Sigmoid colon (tissue), 4 donors: ENCODE results near the gene ABCC1.

Experiments used
- EP300 ChIP-seq, 4 donors: sonication (generic); formaldehyde crosslinking; IDR thresholded peaks; one replicate each; pipeline ENCODE4 v1.6.1; 2017; ENCODE audit warnings: antibody characterized with exemption in 4 of 4
- POLR2A ChIP-seq, 2 donors: fragments of 450-650 bp; IDR thresholded peaks; one replicate each; pipeline ENCODE4 v1.6.1; 2016; ENCODE audit warnings: antibody characterized with exemption in 2 of 2, mild to moderate bottlenecking in 2 of 2, moderate library complexity in 2 of 2
- POLR2AphosphoS5 ChIP-seq, 4 donors: sonication (generic); formaldehyde crosslinking; IDR thresholded peaks; one replicate each; pipeline ENCODE4 v1.6.1; 2017; ENCODE audit warnings: antibody characterized with exemption in 4 of 4
- TF ChIP-seq, protein P1 (sequence below), 4 experiments: fragments of 450-650 bp in 3 of 4; fragments of 200-600 bp in 1 of 4; IDR thresholded peaks; one replicate each; pipeline ENCODE4 v1.5.1; 2016 to 2019; ENCODE audit warnings: antibody characterized with exemption in 4 of 4, mild to moderate bottlenecking in 3 of 4, moderate library complexity in 2 of 4

DNA sequence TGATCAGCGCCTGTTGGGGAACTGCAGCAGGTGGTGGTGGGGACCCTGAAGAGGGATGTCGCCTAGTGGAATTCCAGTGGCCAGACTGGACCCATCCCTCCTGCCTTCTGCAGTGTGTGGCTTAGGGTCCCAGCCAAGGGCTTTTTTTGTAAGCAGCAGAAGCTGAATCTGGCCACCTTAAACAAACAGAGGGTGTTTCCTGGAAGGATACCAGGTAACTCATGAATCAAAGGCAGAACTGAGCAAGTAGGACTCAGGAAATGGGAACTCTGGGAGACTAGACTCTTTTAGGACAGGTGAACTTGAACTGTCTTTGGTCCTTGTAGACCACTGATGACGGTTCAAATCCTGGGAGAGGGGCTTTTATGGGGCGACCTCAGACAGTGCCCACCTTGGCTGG is 149.9 kb downstream of the ABCC1 start:
- TF ChIP-seq POLR2A (IDR thresholded peaks at IDR 0.05) (no peak), POLR2AphosphoS5 (IDR thresholded peaks at IDR 0.05) (no peak), EP300 (IDR thresholded peaks at IDR 0.05) (no peak)
- TF ChIP-seq, protein P1, sequence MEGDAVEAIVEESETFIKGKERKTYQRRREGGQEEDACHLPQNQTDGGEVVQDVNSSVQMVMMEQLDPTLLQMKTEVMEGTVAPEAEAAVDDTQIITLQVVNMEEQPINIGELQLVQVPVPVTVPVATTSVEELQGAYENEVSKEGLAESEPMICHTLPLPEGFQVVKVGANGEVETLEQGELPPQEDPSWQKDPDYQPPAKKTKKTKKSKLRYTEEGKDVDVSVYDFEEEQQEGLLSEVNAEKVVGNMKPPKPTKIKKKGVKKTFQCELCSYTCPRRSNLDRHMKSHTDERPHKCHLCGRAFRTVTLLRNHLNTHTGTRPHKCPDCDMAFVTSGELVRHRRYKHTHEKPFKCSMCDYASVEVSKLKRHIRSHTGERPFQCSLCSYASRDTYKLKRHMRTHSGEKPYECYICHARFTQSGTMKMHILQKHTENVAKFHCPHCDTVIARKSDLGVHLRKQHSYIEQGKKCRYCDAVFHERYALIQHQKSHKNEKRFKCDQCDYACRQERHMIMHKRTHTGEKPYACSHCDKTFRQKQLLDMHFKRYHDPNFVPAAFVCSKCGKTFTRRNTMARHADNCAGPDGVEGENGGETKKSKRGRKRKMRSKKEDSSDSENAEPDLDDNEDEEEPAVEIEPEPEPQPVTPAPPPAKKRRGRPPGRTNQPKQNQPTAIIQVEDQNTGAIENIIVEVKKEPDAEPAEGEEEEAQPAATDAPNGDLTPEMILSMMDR (IDR thresholded peaks at IDR 0.05), result no peak
